A172 (cell line): ENCODE results near the gene PIGU. TPM values are rescaled to one million over a fixed set of nuclear protein-coding genes. Genes with fewer than 3 reads are reported as not detected.
"Not testable (repeated sequence)": the region's sequence is repeated elsewhere in the genome, so short reads cannot be mapped to it uniquely, and the experiment has no call there.

Source experiments
- DNase-seq: peaks from one replicate; pipeline ENCODE4 v3.0.0-alpha.2; 2015; ENCODE audit warnings: low spot score
- total RNA-seq: library from RNA; depleted of rRNA; stranded (reverse); fragments of >200 nt; shearing (Covaris generic); gene quantifications from 2 replicates; pipeline ENCODE4 v1.2.3, GENCODE V29; 2014; rRNA removed

PIGU gene
- 23.7 and 28.7 TPM in 2 replicates for total RNA-seq

- DNase-seq = peak; percentile 91
These were observed at the start of gene PIGU for GRCh38 chr20:34676642-34677373. Gene PIGU (minus strand): TSS chr20:34677092. CDS start chr20:34677085, 7 bp downstream.

- no peak for DNase-seq
These were observed 47.3 kb upstream of the PIGU start for GRCh38 chr20:34724172-34724571.

DNA sequence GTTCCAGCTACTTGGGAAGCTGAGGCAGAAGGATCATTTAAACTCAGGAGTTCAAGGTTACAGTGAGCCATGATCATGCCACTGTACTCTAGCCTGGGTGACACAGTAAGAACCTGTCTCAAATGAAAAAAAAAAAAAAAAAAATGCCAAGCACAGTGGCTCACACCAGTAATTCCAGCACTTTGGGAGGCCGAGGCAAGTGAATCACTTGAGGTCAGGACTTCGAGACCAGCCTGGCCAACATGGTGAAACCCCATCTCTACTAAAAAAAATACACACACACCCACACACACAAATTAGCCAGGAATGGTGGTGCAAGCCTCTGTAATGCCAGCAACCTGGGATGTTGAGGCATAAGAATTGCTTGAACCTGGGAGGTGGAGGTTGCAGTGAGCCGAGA lies 45.7 kb upstream of the PIGU start:
- not testable (repeated sequence) for DNase-seq

DNA sequence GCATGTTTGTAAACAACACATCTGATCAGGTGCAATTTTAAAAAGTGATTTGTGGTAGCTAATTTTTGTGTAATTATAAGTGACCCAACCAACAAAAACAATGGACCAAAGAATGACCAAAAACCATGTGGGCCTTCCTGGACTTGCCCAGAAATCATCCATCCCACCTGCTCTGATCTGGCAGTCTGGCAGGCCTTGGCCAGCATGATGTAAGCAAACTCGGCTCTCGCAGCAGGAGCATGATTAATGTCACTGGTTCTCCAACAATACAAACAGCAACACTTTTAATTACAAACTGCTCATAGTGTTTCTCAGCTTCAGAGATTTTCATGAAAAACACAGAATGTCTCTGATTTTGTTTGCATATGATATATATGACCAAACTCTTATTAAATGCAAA lies 43.4 kb upstream of the PIGU start:
- DNase-seq = no peak

DNA sequence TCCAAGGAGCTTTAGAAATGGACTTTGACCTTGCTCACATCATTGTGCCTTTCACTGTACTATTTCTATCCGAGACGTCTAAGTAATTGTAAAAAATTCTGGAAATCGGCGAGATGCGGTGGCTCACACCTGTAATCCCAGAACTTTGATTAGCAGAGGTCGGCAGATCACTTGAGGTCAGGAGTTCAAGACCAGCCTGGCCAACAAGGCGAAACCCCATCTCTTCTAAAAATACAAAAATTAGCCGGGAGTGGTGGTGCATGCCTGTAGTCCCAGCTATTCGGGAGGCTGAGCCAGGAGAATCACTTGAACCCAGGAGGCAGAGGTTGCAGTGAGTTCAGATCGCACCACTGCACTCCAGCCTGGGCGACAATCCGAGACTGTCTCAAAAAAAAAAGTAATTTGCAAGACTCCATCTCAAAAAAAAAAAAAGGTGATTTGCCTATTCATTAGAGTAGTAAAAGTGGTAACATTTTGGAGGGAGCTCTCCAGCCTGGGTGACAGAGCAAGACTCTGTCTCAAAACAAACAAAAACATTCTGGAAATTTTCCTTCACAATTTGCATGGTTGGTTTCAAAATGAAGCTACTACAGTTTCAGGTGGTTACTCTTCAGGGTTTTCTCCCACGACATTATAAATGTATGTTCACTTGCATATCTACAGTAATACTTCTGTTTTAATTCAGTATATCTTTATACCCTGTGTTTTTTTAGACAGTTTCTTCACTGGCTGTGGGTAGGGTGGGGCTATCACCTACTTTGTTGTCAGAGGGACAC lies 42.5 kb upstream of the PIGU start:
- not testable (repeated sequence) for DNase-seq

GRCh38 chr20:34717230-34718095 lies 40.6 kb upstream of the PIGU start:
- DNase-seq = no peak

- DNase-seq = no peak
These were observed 40.0 kb upstream of the PIGU start for GRCh38 chr20:34716921-34717229.

DNA sequence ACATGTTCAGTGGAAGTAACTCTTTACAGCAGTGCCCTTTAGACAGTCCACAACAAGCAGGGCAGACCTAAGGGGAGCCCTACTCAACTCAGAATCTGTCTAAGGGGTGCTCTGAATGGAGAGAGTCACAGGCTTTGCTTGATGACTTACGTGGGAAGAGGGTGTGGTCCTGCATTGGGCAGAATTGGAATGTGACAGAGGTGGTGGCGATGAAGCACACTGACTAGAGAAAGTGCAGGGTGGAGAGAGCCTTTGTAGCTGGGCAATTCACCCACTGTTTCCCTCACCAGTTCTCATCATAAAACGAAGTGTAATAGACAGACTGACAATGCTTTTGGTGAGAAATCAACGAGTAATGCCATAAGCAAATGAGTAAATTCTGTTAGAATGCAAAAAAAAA lies 38.5 kb upstream of the PIGU start:
- DNase-seq = peak; percentile 39

GRCh38 chr20:34713944-34714515 lies 37.1 kb upstream of the PIGU start:
- not testable (repeated sequence) for DNase-seq

GRCh38 chr20:34713194-34713943 lies 36.5 kb upstream of the PIGU start:
- peak; percentile 99 for DNase-seq

DNA sequence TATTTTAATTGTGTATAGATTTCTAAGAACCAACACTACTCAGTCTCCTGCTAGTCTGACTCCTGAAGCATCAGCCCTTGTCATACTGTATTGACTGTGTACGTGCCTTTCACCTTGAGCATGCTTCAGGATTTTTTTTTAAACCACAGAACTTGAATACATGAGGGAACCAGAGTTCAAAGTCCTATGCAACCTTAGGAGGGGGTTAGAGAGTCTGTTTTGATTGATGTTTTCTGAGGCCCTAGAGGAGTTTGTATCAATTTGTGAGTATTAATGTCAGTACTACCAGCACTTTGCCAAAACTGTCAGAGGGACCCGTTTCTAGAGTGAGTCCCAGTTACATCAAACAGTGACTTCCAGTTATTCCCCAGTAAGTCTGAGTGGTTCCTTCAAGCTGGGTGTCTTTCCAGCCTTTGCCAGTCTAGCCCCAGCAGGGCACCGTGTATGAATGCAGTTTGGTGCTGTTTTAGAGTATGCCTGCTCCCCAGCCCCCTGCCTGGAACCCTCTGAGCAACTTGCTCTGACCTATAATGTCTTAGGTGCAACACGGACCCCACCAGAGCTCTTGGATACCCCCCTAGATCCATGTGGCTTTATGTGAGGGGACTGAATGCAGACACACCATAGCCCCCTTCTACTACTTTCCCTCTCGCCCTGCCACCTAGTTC lies 35.8 kb upstream of the PIGU start:
- no peak for DNase-seq

DNA sequence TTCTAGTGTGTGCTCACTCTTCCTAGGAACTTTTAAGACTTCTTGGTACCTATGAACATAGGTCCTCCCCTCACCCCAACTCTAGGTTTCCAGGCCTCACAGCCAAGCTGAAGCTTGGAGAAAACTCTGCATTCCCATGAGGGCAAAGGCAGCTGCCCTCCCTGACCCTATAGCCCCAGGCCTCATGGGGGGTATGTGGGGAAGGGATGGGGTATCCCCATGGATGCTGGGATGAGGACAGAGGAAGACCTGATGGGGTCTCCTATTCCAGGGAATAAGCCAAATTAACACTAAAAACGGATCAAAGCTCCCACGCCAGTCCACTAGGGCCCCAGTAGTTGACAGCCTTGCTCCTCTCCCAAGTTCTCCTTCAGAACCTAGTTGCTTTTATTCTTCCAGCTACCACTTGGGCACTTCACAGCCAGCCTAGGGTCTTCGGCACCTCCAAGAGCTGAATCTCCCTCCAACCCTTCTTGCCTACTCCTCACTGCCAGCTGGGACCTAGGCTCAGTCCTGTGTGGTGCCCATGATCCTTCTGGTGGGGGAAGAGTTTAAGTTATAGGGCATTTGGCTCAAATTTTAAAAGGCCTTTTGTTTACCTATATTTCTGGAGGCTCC lies 35.0 kb upstream of the PIGU start:
- DNase-seq = no peak

DNA sequence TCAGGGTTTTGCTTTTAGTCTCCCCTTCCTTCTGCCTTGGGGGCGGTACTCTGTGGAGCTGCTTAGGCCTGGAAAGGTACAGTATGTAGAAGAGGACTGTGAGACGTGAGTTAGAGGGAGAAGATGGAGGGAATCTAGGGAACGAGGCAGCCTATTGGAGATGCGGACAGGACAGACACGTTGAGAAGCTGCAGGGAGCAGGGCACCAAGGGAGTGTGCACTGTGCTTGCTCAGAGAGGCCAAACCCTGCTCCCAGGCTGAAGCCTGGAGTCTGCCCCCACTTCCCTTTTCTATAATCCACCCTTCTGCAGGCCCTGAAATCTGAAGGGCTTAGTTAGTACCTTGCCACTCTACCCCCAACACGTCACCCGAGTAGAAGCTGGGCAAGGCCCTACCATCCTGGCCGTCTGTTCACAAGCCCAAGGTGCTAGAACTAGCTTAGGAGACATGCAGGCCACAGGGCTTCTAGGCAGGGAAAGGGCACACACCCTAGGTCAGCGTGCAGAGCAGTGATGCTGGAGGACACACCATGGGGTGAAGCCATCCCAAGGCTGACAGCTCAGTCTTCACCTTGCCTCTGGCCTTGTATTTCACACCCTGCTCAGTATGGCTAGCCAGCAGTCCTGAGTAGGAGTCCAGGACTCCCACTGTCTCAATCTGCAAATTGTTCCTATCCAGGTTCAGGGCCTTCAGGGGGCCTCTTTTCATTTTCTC lies 34.1 kb upstream of the PIGU start:
- no peak for DNase-seq

GRCh38 chr20:34710568-34710839 lies 33.6 kb upstream of the PIGU start:
- DNase-seq = no peak

- no peak for DNase-seq
These were observed 33.1 kb upstream of the PIGU start for GRCh38 chr20:34709831-34710567.

GRCh38 chr20:34709044-34709830 lies 32.3 kb upstream of the PIGU start:
- DNase-seq = no peak

DNA sequence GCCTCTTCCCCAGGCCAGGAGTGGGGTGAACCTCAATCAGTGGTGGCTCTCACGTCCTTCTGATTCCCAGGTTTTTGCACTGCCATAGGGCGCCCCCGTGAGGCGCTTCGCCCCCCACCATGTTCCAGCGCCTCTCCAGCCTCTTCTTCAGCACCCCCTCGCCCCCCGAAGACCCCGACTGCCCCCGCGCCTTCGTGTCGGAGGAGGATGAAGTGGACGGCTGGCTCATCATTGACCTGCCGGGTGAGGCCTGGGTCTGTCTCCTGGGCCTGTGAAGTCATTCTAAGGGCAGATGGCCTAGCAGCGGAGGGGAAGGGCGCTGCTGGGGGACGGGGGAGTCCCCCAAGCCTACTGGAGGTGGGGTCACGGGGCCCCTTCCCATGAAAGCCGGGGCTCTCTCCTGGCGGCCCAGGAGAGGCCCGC lies 31.7 kb upstream of the PIGU start:
- no peak for DNase-seq
